ENCODE data around the gene LPP.

DNA sequence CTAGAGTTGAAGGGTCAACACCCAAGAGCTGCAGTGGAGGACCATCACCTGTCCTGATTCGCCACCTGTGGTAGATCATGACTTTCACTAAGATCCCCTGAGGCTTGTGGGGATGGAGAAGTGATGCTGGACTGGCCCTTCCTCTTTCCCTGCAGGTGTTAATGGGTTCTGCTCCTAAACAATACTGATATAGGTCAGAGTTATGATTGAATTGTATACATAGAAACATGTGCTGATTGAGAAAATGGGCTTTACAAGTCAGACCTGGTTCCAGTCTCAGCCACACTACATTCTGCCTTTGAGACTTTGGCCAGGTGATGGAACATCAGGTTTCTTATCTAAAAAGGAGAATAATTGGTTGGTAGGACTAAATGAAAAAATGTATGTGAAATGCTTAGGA is 598.9 kb downstream of the LPP start:
- TF ChIP-seq CTCF (IDR thresholded peaks at IDR 0.05; ENCODE audit: insufficient read depth, low read length): no peak
- no peak for TF ChIP-seq GABPA (IDR thresholded peaks at IDR 0.05; ENCODE audit: low read depth)
